ENCODE measurements around the gene SRRM4.

Gene SRRM4

DNA sequence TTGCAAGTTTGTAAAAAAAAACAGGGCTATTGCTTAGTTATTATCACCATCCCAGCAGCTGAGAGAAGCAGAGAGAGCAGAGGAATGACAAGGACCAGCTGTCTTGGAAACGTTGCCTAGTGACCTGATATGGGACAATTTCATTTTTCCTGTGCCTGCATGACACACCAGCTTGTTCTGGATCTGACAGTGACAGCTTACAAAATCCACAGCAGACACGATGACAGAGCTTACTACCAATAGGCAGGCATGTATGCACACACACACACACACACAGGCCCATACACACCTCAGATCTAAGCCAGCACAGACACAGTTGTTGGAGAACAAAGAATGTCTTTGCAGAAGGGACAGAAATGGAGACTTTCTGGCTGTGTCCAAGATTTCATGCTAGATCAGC lies 222.8 kb downstream of the SRRM4 start:
- H3K27me3 ChIP-seq (ENCODE audit: insufficient read depth, low read length), result peaks cover 17% of the 10 kb centered on the region; the same call in 1 of the 2 replicates
- no peak overlapping the region for H3K4me3 ChIP-seq (ENCODE audit: low read depth, low read length)
- H3K36me3 ChIP-seq (ENCODE audit: insufficient read depth, low read length), result no peaks in the 10 kb centered on the region
- H3K27ac ChIP-seq (ENCODE audit: low read depth, low read length), result no peak overlapping the region
- H2AFZ ChIP-seq (ENCODE audit: low read length, unreplicated experiment), result no peak overlapping the region
- no peaks in the 10 kb centered on the region for H3K79me2 ChIP-seq (ENCODE audit: control insufficient read depth, insufficient read depth, low read length, unreplicated experiment)
- no peaks in the 10 kb centered on the region for H3K4me1 ChIP-seq (ENCODE audit: control insufficient read depth, insufficient read depth, low read length, unreplicated experiment)

DNA sequence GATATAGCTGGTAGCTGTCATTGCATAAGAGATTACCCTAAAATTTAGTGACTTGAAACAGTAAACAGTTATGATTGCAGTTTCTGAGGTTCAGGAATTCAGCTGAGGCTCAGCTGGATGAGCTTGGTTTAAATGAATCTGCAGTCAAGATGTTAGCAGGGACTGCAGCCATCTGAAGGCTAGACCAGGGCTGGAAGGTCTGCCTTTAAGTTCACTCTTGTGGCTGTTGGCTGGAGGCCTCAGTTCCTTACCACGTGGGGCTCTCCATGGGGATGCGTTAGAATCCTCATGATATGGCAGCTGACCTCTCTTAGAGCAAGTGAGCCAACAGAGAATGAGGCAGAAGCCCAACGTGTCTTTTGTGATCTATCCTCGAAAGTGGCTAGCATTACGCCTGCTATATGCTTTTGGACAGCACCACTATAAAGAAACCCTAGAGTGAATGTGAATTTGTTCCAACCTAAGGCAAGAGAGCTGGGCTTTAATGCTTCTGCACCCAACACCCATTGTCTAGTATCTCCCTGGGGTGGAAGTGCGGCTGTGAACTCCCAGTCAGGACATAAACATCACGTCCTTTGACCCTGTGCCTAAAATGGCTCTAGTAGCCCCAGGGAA lies 223.4 kb downstream of the SRRM4 start:
- Histone ChIP-seq H3K4me1 (ENCODE audit: control insufficient read depth, insufficient read depth, low read length, unreplicated experiment) (no peaks in the 10 kb centered on the region), H3K27me3 (ENCODE audit: insufficient read depth, low read length) (peaks cover 20% of the 10 kb centered on the region; the same call in 1 of the 2 replicates), H3K27ac (ENCODE audit: low read depth, low read length) (no peak overlapping the region), H3K79me2 (ENCODE audit: control insufficient read depth, insufficient read depth, low read length, unreplicated experiment) (no peaks in the 10 kb centered on the region), H3K36me3 (ENCODE audit: insufficient read depth, low read length) (no peaks in the 10 kb centered on the region), H2AFZ (ENCODE audit: low read length, unreplicated experiment) (no peak overlapping the region), H3K4me3 (ENCODE audit: low read depth, low read length) (no peak overlapping the region)

DNA sequence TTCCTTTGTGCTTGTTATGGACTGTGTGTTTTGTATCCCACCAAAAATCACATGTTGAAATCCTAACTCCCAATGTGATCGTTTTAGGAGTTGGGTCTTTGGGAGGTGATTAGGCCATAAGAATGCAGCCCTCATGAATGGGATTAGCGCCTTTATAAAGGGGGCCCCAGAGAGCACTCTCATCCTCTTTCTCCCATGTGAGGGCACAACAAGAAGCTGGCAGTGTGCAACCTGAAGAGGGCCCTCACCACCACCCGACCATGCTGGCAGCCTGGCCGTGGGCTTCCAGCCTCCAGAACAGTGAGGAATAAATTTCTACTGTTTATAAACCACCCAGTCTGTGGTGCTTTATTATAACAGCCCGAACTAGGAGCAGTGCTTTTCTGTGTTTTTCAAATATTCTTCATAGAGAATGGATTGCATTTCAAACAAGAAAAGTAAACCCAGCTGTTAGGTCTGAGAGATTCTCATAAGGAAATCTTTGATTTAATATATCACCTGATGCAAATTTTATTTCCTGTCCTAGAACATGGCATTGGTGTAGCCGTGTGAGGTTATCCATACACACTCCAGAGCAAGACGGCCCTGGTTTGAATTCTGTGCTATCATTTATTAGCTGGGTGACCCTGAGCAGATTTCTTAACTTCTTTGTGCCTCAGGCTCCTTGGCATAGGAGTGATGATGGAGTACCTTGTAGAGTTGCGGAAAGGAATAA lies 225.2 kb downstream of the SRRM4 start:
- H3K4me3 ChIP-seq (ENCODE audit: low read depth, low read length), result no peak overlapping the region
- H3K79me2 ChIP-seq (ENCODE audit: control insufficient read depth, insufficient read depth, low read length, unreplicated experiment), result no peaks in the 10 kb centered on the region
- no peaks in the 10 kb centered on the region for H3K36me3 ChIP-seq (ENCODE audit: insufficient read depth, low read length)
- H3K4me1 ChIP-seq (ENCODE audit: control insufficient read depth, insufficient read depth, low read length, unreplicated experiment), result no peaks in the 10 kb centered on the region
- H3K27me3 ChIP-seq (ENCODE audit: insufficient read depth, low read length), result peaks cover 26% of the 10 kb centered on the region; the same call in 1 of the 2 replicates
- H3K27ac ChIP-seq (ENCODE audit: low read depth, low read length), result no peak overlapping the region
- H2AFZ ChIP-seq (ENCODE audit: low read length, unreplicated experiment), result no peak overlapping the region

DNA sequence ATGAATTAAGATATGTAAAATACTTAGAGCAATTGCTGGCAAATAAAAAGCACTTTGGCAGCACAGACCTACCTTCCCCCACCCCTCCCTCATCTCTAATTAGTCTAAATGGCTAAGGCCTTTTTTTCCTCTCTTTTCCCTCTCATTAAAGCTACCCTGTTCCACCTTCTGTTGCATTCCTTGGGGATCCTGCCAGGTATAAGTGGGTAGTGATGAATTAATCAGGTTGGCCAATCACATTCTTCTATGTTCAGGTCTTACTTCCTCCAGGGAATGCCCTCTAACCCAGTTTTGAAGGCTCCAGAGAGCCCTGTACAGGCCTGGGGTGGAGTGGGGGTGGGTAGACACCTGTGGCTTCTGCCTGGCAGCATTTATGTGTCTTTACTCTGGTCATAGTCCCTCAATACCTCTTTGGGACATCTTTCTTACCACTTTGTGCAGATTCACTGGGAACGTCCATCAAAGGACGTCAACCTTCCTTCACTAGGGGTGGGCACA lies 225.8 kb downstream of the SRRM4 start:
- H3K27me3 ChIP-seq (ENCODE audit: insufficient read depth, low read length), result peaks cover 26% of the 10 kb centered on the region; the same call in 1 of the 2 replicates
- no peaks in the 10 kb centered on the region for H3K36me3 ChIP-seq (ENCODE audit: insufficient read depth, low read length)
- H3K27ac ChIP-seq (ENCODE audit: low read depth, low read length), result no peak overlapping the region
- no peak overlapping the region for H2AFZ ChIP-seq (ENCODE audit: low read length, unreplicated experiment)
- no peaks in the 10 kb centered on the region for H3K4me1 ChIP-seq (ENCODE audit: control insufficient read depth, insufficient read depth, low read length, unreplicated experiment)
- no peak overlapping the region for H3K4me3 ChIP-seq (ENCODE audit: low read depth, low read length)
- H3K79me2 ChIP-seq (ENCODE audit: control insufficient read depth, insufficient read depth, low read length, unreplicated experiment), result no peaks in the 10 kb centered on the region

DNA sequence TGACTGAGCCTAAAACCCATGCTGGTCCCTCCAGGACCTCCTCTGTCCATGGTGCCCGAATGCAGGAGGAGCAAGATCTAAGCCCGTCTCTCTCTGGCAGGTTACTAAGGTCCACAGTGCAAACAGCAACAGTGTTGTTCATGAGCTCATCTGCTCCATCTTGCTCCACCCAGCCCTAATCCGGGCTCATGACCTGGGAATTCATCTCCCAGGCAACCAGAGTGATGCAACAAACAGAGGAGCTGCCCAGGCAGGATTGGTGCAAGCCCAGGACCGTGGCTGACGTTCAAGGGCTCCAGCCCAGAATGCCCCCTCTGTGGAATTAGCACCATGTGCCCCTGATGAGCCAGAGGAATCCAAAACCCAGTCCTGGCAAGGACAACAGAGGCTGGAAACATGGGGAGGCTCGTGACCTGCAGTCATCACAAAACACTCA lies 227.3 kb downstream of the SRRM4 start:
- H3K4me1 ChIP-seq (ENCODE audit: control insufficient read depth, insufficient read depth, low read length, unreplicated experiment), result no peaks in the 10 kb centered on the region
- no peaks in the 10 kb centered on the region for H3K36me3 ChIP-seq (ENCODE audit: insufficient read depth, low read length)
- peaks cover 33% of the 10 kb centered on the region; the same call in 1 of the 2 replicates for H3K27me3 ChIP-seq (ENCODE audit: insufficient read depth, low read length)
- H3K4me3 ChIP-seq (ENCODE audit: low read depth, low read length), result no peak overlapping the region
- H3K27ac ChIP-seq (ENCODE audit: low read depth, low read length), result no peak overlapping the region
- no peaks in the 10 kb centered on the region for H3K79me2 ChIP-seq (ENCODE audit: control insufficient read depth, insufficient read depth, low read length, unreplicated experiment)
- no peak overlapping the region for H2AFZ ChIP-seq (ENCODE audit: low read length, unreplicated experiment)

DNA sequence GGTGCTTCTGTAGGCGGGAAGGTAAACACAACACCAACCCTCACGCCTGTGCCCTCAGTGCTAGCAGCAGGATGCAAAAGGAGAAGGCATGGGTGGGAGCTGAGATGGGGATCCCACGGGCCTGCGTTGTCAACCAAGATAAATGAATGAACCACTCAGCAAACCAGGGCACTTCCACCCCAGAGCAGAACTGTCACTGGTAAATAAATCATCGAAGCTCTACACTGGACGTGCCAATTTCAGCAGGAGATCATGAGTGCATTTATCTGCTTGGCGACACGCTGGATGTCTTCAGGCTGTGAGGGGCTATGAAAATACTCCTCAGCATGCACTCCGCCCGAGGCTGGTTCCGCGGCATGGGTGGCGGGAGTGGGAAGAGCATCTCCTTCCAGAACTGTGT lies 230.5 kb downstream of the SRRM4 start:
- Histone ChIP-seq H3K27me3 (ENCODE audit: insufficient read depth, low read length) (peaks cover 45% of the 10 kb centered on the region), H2AFZ (ENCODE audit: low read length, unreplicated experiment) (no peak overlapping the region), H3K36me3 (ENCODE audit: insufficient read depth, low read length) (no peaks in the 10 kb centered on the region), H3K27ac (ENCODE audit: low read depth, low read length) (no peak overlapping the region), H3K4me3 (ENCODE audit: low read depth, low read length) (no peak overlapping the region), H3K79me2 (ENCODE audit: control insufficient read depth, insufficient read depth, low read length, unreplicated experiment) (no peaks in the 10 kb centered on the region), H3K4me1 (ENCODE audit: control insufficient read depth, insufficient read depth, low read length, unreplicated experiment) (no peaks in the 10 kb centered on the region)

Measured in ACC112 (cell line).